ENCODE data around the gene NDUFA8. TPM values are rescaled to one million over a fixed set of nuclear protein-coding genes. Genes with fewer than 3 reads are reported as not detected.

Gene NDUFA8
- polyA plus RNA-seq, 1 donor (not counting 4 experiments of a cell fraction or from before 2014, with no cell fraction given) = 105 TPM

DNA sequence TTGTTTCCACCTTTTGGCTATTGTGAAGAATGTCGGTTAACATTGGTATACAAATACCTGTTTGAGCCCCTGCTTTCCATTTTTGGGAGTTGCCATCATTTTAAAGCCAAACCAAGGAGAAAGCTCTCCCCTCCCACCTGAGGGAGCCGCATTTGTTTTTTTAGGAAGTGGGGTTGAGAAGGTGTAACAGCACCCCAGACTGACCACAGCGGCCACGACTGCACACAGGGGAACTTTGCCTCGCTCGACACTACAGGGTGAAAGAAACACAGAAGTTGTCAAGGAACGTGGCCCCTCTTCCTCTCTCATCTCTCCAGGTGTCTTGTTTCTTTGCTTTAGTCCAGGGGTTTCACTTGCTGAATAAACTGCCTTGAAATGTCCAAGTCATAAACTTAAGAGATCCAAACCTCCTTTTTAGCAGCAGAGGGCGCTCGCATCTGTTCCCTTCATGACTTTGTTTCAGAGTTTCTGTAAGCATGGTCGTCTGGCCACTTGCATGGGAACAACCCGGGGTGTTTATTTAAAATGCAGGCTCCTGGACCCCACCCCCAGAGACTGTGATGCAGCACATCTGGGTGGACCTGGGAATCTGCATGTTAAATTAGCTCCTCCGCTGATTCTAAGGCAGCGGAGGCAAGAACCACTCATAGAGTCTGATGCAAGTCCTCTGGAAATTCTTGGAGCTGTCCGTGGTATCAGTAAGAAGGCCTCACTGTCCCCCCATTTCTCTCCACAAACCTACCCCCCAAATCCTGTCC, 64.4 kb downstream of the NDUFA8 start:
- H3K9ac ChIP-seq (ENCODE audit: control insufficient read depth, extremely low read depth, insufficient read depth, low read length) = no peak overlapping the region
- H3K9me1 ChIP-seq (ENCODE audit: control insufficient read depth, extremely low read depth, insufficient read depth, low read length) = peaks cover 5% of the 10 kb centered on the region
- TF ChIP-seq, protein P1, sequence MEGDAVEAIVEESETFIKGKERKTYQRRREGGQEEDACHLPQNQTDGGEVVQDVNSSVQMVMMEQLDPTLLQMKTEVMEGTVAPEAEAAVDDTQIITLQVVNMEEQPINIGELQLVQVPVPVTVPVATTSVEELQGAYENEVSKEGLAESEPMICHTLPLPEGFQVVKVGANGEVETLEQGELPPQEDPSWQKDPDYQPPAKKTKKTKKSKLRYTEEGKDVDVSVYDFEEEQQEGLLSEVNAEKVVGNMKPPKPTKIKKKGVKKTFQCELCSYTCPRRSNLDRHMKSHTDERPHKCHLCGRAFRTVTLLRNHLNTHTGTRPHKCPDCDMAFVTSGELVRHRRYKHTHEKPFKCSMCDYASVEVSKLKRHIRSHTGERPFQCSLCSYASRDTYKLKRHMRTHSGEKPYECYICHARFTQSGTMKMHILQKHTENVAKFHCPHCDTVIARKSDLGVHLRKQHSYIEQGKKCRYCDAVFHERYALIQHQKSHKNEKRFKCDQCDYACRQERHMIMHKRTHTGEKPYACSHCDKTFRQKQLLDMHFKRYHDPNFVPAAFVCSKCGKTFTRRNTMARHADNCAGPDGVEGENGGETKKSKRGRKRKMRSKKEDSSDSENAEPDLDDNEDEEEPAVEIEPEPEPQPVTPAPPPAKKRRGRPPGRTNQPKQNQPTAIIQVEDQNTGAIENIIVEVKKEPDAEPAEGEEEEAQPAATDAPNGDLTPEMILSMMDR (optimal IDR thresholded peaks at IDR 0.05 in 1 of 3, IDR thresholded peaks at IDR 0.05 in 1 of 3, conservative IDR thresholded peaks at IDR 0.05 in 1 of 3; ENCODE audit: extremely low read depth in 1 of 3, insufficient read depth in 2 of 3, low read length in 3 of 3) = peak; percentile 57 to 76 (median 75)
- no peak for TF ChIP-seq EZH2 (IDR thresholded peaks at IDR 0.05; ENCODE audit: low read length)
- no peak overlapping the region for H3K4me2 ChIP-seq (ENCODE audit: control insufficient read depth, extremely low read depth, insufficient read depth, low read depth, low read length)
- no peak overlapping the region for H3K4me3 ChIP-seq (ENCODE audit: control insufficient read depth in 2 of 3, extremely low read depth in 1 of 3, insufficient read depth in 2 of 3, low read depth in 1 of 3, low read length in 3 of 3)
- DNase-seq (ENCODE audit: low read depth, low spot score) (no peak), FAIRE-seq (no peak)
- no peaks in the 10 kb centered on the region for H3K9me3 ChIP-seq (ENCODE audit: control insufficient read depth, low read depth, low read length)
- no peaks in the 10 kb centered on the region for H3K27me3 ChIP-seq (ENCODE audit: control insufficient read depth, extremely low read depth, insufficient read depth, low read length)
- dilution Hi-C loops (cut with MboI; ENCODE audit: extremely low pct_ligation_motif_present, low sequenced_read_pairs) = no loop called here
- H3K27ac ChIP-seq (ENCODE audit: control insufficient read depth, insufficient read depth, low read length) = no peak overlapping the region
- H2AFZ ChIP-seq (ENCODE audit: control insufficient read depth, low read length) = no peak overlapping the region
- H4K20me1 ChIP-seq (ENCODE audit: control insufficient read depth, extremely low read depth, insufficient read depth, low read length) = no peaks in the 10 kb centered on the region
- H3K36me3 ChIP-seq (ENCODE audit: control insufficient read depth in 2 of 2, extremely low read depth in 1 of 2, insufficient read depth in 2 of 2, low read length in 2 of 2) = no peaks in the 10 kb centered on the region
- peaks cover 9% of the 10 kb centered on the region for H3K79me2 ChIP-seq (ENCODE audit: control insufficient read depth, insufficient read depth, low read length)
- peaks cover 9% of the 10 kb centered on the region for H3K4me1 ChIP-seq (ENCODE audit: control insufficient read depth, extremely low read depth, insufficient read depth, low read length)

Small RNA genes within 50 kb of the gene (small RNA-seq; reads per million reads assigned to genes)
- gene MIR4478 (ENCODE audit: insufficient read length in 3 of 3, low read depth in 3 of 3, low replicate concordance in 1 of 3) = 0 reads per million in 3 experiments

Other genes starting within 250 kb of the NDUFA8 start
- 7.6 to 8.5 TPM (median 8.0 TPM) in 3 replicates for gene TTLL11, start 66.5 kb downstream of the NDUFA8 start, polyA plus RNA-seq
- gene MORN5, start 129 bp upstream of the NDUFA8 start, polyA plus RNA-seq = not detected in 3 replicates
- gene LHX6, start 69.2 kb upstream of the NDUFA8 start, polyA plus RNA-seq = 0.12 to 0.17 TPM (median 0.13 TPM) in 3 replicates
- 22.4 to 43.4 TPM (median 27.1 TPM) in 3 replicates for gene RBM18, start 105.1 kb upstream of the NDUFA8 start, polyA plus RNA-seq
- gene MRRF, start 105.1 kb upstream of the NDUFA8 start, polyA plus RNA-seq = 62.9 to 82.6 TPM (median 72.6 TPM) in 3 replicates
- 2.4 to 4.5 TPM (median 4.0 TPM) in 3 replicates for gene PTGS1, start 211.2 kb upstream of the NDUFA8 start, polyA plus RNA-seq